AG08395 (cell line): Measurements from ENCODE around the gene ZDHHC5.
"Not testable (repeated sequence)": the region's sequence is repeated elsewhere in the genome, so short reads cannot be mapped to it uniquely, and the experiment has no call there.

ENCODE experiments used
- DNase-seq: peaks from one replicate; pipeline ENCODE4 v3.0.0; 2012; ENCODE audit warnings: mixed read lengths, low spot score

ZDHHC5 gene

GRCh38 chr11:57644748-57645688 is 22.9 kb upstream of the ZDHHC5 start:
- DNase-seq: peak; percentile 80

GRCh38 chr11:57645689-57646085 is 22.2 kb upstream of the ZDHHC5 start:
- no peak for DNase-seq

- no peak for DNase-seq
Observed at GRCh38 chr11:57646194-57646798, 21.6 kb upstream of the ZDHHC5 start.

- DNase-seq: no peak
Observed at GRCh38 chr11:57646799-57647303, 21.1 kb upstream of the ZDHHC5 start.

GRCh38 chr11:57647372-57647771 is 20.5 kb upstream of the ZDHHC5 start:
- DNase-seq: no peak

DNA sequence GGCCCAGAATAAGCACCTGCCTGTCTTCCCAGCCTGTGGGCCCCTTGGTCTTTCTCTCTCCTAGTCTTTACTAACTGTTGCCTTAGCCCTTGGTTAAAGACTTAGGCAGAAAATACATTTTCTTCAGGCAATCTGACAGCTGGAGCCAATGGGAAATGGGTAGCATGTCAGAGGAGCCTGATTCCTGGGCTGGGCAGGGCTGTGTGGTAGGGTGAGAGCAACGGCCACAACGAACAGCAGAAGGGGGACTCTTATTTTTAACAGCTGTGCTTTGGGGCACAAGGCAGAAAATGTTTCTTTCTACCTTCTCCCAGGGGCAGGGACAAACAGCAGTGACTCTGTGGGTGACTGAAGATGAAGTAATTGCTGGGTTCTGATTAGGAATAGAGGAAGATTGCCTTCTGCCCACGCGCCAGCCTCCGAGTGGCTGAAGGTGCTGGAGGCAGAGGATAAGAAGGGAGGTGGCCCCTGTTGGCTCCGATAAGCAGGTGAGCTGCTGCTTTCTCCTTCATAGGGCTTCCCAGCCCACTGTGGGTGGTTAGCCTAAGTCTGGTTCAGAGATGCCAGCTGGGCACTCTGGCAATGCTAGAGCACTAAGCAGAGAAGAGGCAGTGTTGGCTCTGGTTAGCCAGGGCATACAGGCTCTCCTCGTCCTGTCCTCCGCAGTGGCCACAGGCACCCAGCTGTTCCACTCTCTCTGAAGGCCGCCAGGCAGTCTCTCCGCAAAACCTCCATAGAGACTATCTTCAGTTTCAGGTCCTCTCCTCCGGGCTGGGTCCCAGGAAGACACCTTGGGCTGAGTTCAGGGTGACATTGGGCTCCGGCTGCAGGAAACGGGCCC is 19.7 kb upstream of the ZDHHC5 start:
- DNase-seq: peak; percentile 24

GRCh38 chr11:57648801-57649735 is 18.8 kb upstream of the ZDHHC5 start:
- DNase-seq: no peak

DNA sequence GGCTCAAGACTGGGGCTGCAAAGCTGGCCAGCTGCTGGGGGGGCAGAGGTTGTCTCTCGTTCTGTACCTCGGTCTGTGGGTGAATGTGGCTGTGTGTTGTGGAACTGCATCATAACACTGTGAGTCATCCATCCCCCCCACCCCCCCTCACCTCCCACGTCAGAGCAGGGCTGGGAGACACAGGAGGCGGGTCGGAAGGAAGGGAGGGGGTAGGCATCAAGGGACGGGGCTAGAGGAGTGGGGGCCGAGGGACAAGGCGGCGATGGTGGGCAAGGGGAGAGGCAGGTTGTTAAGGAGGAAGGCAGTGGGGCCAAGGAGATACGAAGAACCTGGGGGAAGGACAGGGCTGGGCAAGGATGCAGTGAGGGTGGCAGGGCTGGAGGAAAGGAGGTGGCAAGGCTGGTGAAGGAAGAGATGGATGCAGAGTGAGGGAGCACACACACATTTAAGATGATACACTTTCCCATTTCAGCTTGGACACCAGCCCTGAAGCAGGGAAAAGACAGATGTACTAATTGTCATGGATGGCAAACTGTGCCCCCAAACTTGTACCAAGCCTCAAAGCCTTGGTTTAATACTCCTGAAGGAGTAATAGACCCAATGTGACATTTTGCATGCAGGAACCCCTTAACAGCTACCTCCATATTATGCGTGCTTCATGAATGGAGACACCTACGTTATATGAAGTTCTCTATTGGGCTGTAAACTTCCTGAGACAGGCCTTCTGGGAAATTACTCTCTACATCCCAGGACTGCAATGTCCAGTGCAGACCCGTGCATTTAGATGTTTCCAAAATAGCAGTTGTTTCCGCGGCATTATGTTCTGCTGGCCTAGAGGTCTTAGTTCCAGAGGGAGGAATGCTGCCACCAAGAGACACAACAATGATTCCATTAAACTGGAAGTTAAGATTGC is 17.8 kb upstream of the ZDHHC5 start, which contains the start of gene YPEL4:
YPEL4 (minus strand) TSS at position 87 of the 913 bp plus-strand sequence. CDS start 2,805 bp downstream, outside the sequence.
- DNase-seq: peak; percentile 91

GRCh38 chr11:57650739-57651090 is 17.2 kb upstream of the ZDHHC5 start:
- no peak for DNase-seq

- no peak for DNase-seq
Observed at GRCh38 chr11:57651408-57651807, 16.5 kb upstream of the ZDHHC5 start.

DNA sequence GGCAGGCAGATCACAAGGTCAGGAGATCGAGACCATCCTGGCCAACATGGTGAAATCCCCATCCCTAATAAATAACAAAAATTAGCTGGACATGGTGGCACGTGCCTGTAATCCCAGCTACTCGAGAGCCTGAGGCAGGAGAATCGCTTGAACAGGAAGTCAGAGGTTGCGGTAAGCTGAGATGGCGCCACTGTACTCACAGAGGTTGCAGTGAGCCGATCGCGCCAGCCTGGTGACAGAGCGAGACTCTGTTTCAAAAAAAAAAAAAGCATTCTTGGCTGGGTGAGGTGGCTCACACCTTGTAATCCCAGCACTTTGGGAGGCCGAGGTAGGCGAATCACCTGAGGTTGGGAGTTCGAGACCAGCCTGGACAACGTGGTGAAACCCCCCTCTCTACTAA is 15.7 kb upstream of the ZDHHC5 start:
- DNase-seq: not testable (repeated sequence)

- DNase-seq: no peak
Observed at GRCh38 chr11:57652662-57653061, 15.3 kb upstream of the ZDHHC5 start.

DNA sequence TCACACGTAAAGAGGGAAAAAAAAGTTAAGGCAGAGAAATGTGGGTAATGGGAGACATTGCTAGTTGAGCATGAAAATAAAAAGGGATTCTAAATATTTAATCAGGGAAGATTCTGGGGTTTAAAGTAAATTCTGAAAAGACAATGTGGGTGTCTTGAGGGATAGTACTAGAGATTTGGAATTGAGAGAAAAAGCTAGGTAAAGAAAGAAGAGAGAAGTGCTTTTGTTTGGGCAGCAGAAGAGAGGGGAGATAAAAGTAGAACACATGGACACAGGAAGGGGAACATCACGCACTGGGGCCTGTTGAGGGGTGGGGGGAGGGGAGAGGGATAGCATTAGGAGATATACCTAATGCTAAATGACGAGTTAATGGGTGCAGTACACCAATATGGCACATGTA is 14.8 kb upstream of the ZDHHC5 start:
- DNase-seq: no peak

- no peak for DNase-seq
Observed at GRCh38 chr11:57656885-57657193, 11.1 kb upstream of the ZDHHC5 start.

- DNase-seq: peak; percentile 97
Observed at GRCh38 chr11:57657194-57658022, 10.5 kb upstream of the ZDHHC5 start, which contains the start of gene CLP1. TSS of gene CLP1 (plus strand) at chr11:57657762. CDS start at chr11:57659477, 1,715 bp downstream.

- no peak for DNase-seq
Observed at GRCh38 chr11:57658023-57658361, 9.9 kb upstream of the ZDHHC5 start.

DNA sequence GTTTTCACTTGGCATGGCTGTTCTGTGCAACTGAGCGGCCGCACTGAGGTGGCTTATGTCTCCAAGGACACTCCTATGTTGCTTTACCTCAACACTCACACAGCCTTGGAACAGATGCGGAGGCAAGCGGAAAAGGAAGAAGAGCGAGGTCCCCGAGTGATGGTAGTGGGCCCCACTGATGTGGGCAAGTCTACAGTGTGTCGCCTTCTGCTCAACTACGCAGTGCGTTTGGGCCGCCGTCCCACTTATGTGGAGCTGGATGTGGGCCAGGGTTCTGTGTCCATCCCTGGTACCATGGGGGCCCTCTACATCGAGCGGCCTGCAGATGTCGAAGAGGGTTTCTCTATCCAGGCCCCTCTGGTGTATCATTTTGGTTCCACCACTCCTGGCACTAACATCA is 8.2 kb upstream of the ZDHHC5 start:
- DNase-seq: no peak

DNA sequence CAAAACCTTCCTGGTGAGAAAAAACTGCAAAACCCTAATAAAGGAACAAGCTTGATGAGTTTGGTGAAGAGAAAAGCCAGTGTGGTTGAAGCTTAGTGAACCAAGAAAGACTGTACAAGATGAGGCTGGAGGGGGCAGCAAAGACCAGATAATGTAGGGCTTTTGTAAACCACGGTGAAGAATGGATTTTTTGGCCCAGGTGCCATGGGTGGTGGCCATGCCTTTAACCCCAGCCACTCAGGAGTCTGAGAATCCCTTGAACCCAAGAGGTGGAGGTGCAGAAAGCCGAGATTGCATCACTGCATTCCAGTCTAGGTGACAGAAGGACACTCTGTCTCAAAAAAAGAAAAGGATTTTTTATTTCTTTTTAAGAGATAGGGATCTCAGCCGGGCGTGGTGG is 5.0 kb upstream of the ZDHHC5 start:
- DNase-seq: no peak

DNA sequence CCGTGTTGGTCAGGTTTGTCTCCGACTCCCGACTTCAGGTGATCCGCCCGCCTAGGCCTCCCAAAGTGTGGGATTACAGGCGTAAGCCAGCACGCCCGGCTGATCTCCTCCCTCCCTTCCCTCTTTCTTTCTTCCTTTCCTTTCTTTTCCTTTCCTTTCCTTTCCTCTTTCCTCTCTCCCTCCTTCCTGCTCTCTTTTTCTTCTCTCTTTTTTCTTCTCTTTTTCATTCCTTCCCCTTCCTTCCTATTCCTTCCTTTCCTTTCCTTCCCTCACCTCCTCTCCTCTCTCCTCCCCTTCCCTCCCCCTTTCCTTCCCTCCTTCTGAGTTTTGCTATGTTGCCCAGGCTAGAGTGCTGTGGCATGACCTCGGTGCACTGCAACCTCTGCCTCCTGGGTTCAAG is 3.9 kb upstream of the ZDHHC5 start:
- no peak for DNase-seq
